ENCODE results near the gene UFSP2. TPM values are rescaled to one million over a fixed set of nuclear protein-coding genes. Genes with fewer than 3 reads are reported as not detected.

The UFSP2 gene
- total and polyA plus RNA-seq, 2 of the 4 experiments (the other 2 are of a cell fraction), result 21.8 to 43.7 TPM

GRCh38 chr4:185351691-185352090 is 74.1 kb downstream of the UFSP2 start:
- peaks cover 16% of the 10 kb centered on the region for H3K36me3 ChIP-seq (ENCODE audit: control insufficient read depth, insufficient read depth, low read length)

More at GRCh38 chr4:185351691-185352090, 74.1 kb downstream of the UFSP2 start:
- Histone ChIP-seq H4K20me1 (ENCODE audit: insufficient read depth, low read length) (no peaks in the 10 kb centered on the region), H3K9ac (ENCODE audit: low read depth, low read length) (no peak overlapping the region), H2BK5ac (ENCODE audit: low read depth, low read length, poor library complexity, severe bottlenecking) (no peak overlapping the region), H3K9me1 (ENCODE audit: insufficient read depth, low read length) (peaks cover 7% of the 10 kb centered on the region; the same call in 1 of the 2 replicates), H3K23ac (ENCODE audit: low read depth, low read length) (no peak overlapping the region), H4K91ac (ENCODE audit: insufficient read depth, low read depth, low read length) (no peak overlapping the region), H2BK15ac (ENCODE audit: low read depth, low read length) (no peak overlapping the region), H3K14ac (replicated peaks; ENCODE audit: low read depth, low read length) (no peak overlapping the region), H3K4me1 (ENCODE audit: control insufficient read depth, insufficient read depth, low read length) (no peaks in the 10 kb centered on the region; the same call in 1 of the 2 replicates), H4K5ac (ENCODE audit: low read depth, low read length) (no peak overlapping the region), H2AK9ac (replicated peaks; ENCODE audit: low read depth, low read length, poor library complexity) (no peak overlapping the region), H3K4ac (ENCODE audit: low read depth, low read length) (no peak overlapping the region), H3K79me1 (ENCODE audit: low read depth in 1 of 2, low read length in 2 of 2) (no peaks in the 10 kb centered on the region; a peak in 1 of 4 replicates), H3K9me3 (ENCODE audit: control insufficient read depth, insufficient read depth, low read length) (no peaks in the 10 kb centered on the region), H3K4me2 (ENCODE audit: low read depth, low read length) (no peak overlapping the region), H3K27me3 (ENCODE audit: control insufficient read depth, insufficient read depth, low read length) (no peaks in the 10 kb centered on the region), H2AFZ (replicated peaks; ENCODE audit: low read length, poor library complexity) (no peak overlapping the region), H3K4me3 (ENCODE audit: insufficient read depth, low read depth, low read length) (no peak overlapping the region), H2BK20ac (ENCODE audit: low read depth, low read length) (no peak overlapping the region), H3K56ac (ENCODE audit: extremely low read depth, insufficient read depth, low read length) (no peak overlapping the region), H4K8ac (ENCODE audit: low read depth in 2 of 2, low read length in 2 of 2) (no peak overlapping the region), H2AK5ac (ENCODE audit: low read depth, low read length) (no peak overlapping the region), H3K27ac (ENCODE audit: insufficient read depth, low read length) (no peak overlapping the region), H3K18ac (ENCODE audit: low read depth, low read length) (no peak overlapping the region), H2BK120ac (ENCODE audit: low read depth, low read length) (no peak overlapping the region)
- ATAC-seq (ENCODE audit: low read depth) (no peak), DNase-seq (no peak)
- in situ Hi-C loops (cut with MboI; ENCODE audit: low sequenced_read_pairs), result no loop called here
- intact Hi-C loops (cut with micrococcal nuclease), result no loop called here
- TF ChIP-seq ELK1 (IDR thresholded peaks at IDR 0.05; ENCODE audit: borderline replicate concordance, low read depth, low read length), result no peak
- no peak for TF ChIP-seq FOS (IDR thresholded peaks at IDR 0.05; ENCODE audit: low read depth, low read length)
- TF ChIP-seq SMC3 (IDR thresholded peaks at IDR 0.05; ENCODE audit: low read depth, low read length), result no peak
- no peak for TF ChIP-seq BHLHE40 (IDR thresholded peaks at IDR 0.05; ENCODE audit: low read depth, low read length)
- TF ChIP-seq RFX5 (IDR thresholded peaks at IDR 0.05; ENCODE audit: low read depth, low read length), result no peak
- TF ChIP-seq MXI1 (IDR thresholded peaks at IDR 0.05; ENCODE audit: borderline replicate concordance, low read depth, low read length), result no peak
- TF ChIP-seq POLR2A (IDR thresholded peaks at IDR 0.05; ENCODE audit: low read depth, low read length), result no peak
- no peak for TF ChIP-seq RAD21 (IDR thresholded peaks at IDR 0.05; ENCODE audit: low read length)
- TF ChIP-seq MAFK (IDR thresholded peaks at IDR 0.05; ENCODE audit: low read depth, low read length), result no peak
- no peak for TF ChIP-seq CEBPB (IDR thresholded peaks at IDR 0.05; ENCODE audit: low read depth, low read length)
- TF ChIP-seq RCOR1 (IDR thresholded peaks at IDR 0.05; ENCODE audit: insufficient replicate concordance, low read length), result no peak
- TF ChIP-seq, protein P1, sequence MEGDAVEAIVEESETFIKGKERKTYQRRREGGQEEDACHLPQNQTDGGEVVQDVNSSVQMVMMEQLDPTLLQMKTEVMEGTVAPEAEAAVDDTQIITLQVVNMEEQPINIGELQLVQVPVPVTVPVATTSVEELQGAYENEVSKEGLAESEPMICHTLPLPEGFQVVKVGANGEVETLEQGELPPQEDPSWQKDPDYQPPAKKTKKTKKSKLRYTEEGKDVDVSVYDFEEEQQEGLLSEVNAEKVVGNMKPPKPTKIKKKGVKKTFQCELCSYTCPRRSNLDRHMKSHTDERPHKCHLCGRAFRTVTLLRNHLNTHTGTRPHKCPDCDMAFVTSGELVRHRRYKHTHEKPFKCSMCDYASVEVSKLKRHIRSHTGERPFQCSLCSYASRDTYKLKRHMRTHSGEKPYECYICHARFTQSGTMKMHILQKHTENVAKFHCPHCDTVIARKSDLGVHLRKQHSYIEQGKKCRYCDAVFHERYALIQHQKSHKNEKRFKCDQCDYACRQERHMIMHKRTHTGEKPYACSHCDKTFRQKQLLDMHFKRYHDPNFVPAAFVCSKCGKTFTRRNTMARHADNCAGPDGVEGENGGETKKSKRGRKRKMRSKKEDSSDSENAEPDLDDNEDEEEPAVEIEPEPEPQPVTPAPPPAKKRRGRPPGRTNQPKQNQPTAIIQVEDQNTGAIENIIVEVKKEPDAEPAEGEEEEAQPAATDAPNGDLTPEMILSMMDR (conservative IDR thresholded peaks at IDR 0.05; ENCODE audit: low read depth, low read length), result no peak
- TF ChIP-seq CHD1 (IDR thresholded peaks at IDR 0.05; ENCODE audit: low read depth, low read length), result no peak
- TF ChIP-seq USF2 (IDR thresholded peaks at IDR 0.05; ENCODE audit: low read depth, low read length), result no peak
- ChIA-PET POLR2A (ENCODE audit: unreplicated experiment) (no interaction called here), CTCF (no interaction called here)
- WGBS, 2 experiments (ENCODE audit: extremely low coverage in 2 of 2, insufficient read length in 1 of 2), result 89% methylated on average over 9 of the region's 13 CpGs; no CpG with 5 or more reads in 1 of the 2 experiments
- dilution Hi-C loops (cut with HindIII; ENCODE audit: low sequenced_read_pairs, unreplicated experiment), result no loop called here
- no TSS peak for BruUV-seq (replicated peaks)

All from IMR-90 (cell line).